ENCODE measurements around the gene ADGRG7. TPM values are rescaled to one million over a fixed set of nuclear protein-coding genes. Genes with fewer than 3 reads are reported as not detected.

Gene ADGRG7
- total RNA-seq, 1 donor from 2014 or later, result not detected

DNA sequence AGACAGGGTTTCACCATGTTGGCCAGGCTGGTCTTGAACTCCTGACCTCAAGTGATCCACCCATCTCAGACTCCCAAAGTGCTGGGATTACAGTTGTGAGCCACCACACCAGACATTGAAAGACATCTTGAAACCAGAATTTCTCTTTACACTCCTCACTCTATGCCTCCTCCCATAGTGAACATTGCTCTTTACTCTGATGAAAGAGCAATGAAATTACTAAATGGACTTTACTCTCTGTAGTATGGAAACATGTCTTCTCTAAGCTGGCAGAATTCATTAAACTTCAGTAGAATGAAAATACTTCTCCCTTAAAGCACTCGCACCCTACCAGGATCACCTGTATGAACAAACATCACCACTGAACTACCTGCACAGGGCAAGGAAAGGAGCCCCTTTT, 72.1 kb downstream of the ADGRG7 start:
- no peaks in the 10 kb centered on the region for H3K4me1 Mint-ChIP-seq
- H3K4me3 Mint-ChIP-seq, result no peak overlapping the region
- H3K9me3 Mint-ChIP-seq, result peaks cover 3% of the 10 kb centered on the region
- no peak overlapping the region for H3K27ac Mint-ChIP-seq
- H3K36me3 Mint-ChIP-seq (ENCODE audit: low read depth), result no peaks in the 10 kb centered on the region
- DNase-seq, result no peak
- intact Hi-C loops (cut with micrococcal nuclease), result no loop called here
- H3K27me3 Mint-ChIP-seq, result peaks cover 17% of the 10 kb centered on the region

DNA sequence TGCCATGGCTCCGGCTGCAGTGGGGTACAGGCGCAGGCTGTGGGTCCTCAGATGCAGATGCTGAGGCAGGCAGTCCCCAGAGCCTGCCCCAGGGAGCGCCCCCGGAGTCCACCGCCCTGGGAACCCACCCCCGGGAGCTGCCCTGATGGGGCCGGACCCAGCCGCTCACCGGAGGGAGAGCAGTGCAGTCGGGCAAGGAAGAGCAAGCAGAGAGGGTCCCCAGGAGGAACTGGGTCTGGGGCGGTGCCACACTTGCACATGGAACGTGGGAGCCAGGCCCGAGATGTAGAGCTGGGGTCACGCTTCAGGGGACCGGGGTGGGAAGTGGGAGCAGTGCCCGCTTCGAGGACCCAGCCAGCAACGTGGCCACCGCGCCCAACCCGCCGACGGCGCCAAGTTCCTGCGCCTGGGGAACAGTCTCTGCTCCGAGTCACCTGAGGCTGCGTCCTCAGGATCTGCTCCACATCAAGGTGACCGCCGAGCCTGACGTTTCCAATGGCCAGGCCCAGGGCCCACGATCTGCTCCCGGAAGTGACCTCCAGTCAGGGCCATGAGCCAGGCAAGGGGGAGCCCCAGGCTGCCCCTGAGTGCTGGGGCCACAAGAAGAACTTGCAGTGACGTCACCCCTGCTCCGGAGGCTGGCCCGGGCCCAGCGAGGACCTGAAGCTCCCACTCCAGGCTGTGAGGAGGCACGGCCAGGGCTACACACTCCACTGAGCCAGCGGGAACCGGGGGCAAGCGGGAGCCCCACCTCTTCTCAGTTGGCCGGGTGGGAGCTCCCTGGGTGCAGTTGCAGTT, 72.9 kb downstream of the ADGRG7 start:
- no peak overlapping the region for H3K27ac Mint-ChIP-seq
- peaks cover 15% of the 10 kb centered on the region for H3K27me3 Mint-ChIP-seq
- H3K36me3 Mint-ChIP-seq (ENCODE audit: low read depth), result no peaks in the 10 kb centered on the region
- no peak for DNase-seq
- peaks cover 3% of the 10 kb centered on the region for H3K9me3 Mint-ChIP-seq
- intact Hi-C loops (cut with micrococcal nuclease), result no loop called here
- H3K4me1 Mint-ChIP-seq, result no peaks in the 10 kb centered on the region
- no peak overlapping the region for H3K4me3 Mint-ChIP-seq

DNA sequence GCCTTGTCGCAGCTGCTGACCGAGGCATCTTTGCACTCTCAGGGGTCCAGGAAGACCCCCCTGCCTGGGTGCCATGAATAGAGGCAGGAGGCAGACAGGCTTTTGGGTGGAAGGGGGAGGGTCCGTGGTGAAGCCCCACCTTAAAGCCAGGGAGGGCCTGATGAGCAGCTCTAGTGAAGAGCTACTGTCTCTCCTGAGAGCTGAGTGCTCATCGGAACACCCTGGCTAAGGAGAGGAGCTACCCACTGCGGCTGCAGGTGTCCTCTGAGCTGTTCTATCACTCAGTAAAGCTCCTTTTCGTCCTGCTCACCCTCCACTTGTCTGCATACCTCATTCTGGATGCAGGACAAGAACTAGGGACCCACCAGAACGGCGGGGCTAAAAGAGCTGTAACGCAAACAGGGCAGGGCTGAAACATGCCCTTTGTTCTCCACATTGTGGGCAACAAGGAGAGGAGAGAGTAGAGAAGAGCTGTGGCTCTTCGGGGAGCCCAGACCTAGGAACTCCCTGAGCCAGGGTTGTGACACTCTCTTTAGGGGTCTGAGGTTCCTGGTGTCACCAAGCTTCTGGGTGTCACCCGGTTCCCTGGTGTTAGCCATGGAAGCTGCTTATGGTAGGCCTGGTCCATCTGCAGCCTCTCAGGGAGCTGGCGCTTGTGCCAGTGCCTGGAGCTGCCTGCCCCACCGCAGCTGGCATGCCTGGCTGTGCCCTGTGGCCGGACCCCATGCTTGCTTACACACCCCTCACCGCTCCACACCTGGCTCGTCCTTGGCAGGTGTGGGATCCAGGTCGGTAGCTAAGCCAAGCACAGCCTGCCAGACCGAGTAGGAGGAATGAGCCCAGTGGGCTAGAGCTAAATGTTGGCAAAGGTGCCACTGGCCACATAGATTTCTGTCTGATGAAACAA, 73.7 kb downstream of the ADGRG7 start:
- Mint-ChIP-seq H3K27me3 (peaks cover 12% of the 10 kb centered on the region), H3K4me3 (no peak overlapping the region), H3K9me3 (peaks cover 3% of the 10 kb centered on the region), H3K4me1 (no peaks in the 10 kb centered on the region), H3K27ac (no peak overlapping the region), H3K36me3 (ENCODE audit: low read depth) (no peaks in the 10 kb centered on the region)
- DNase-seq, result no peak
- intact Hi-C loops (cut with micrococcal nuclease), result no loop called here

DNA sequence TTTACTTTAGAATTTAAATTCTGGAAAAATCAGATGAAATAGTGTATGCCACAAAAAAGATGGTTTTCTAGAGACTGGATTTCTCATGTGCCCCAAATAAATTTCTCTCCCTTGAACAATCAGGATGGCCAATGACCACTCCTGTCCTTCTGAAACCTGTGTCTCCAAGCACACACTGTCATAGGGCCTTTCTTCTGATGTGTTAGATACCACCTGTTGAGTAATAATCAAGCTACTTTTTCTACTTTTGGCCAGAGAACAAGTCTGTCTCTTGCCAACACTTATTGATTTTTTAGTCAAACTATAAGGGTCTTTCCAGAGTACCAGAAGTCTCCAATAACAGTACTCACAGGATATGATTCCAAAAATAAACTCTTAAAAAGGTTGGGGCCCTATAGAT, 83.8 kb downstream of the ADGRG7 start:
- Mint-ChIP-seq H3K9me3 (peaks cover 7% of the 10 kb centered on the region), H3K4me1 (no peaks in the 10 kb centered on the region), H3K27me3 (peaks cover 48% of the 10 kb centered on the region), H3K4me3 (no peak overlapping the region), H3K36me3 (ENCODE audit: low read depth) (no peaks in the 10 kb centered on the region), H3K27ac (no peak overlapping the region)
- intact Hi-C loops (cut with micrococcal nuclease), result no loop called here
- no peak for DNase-seq

DNA sequence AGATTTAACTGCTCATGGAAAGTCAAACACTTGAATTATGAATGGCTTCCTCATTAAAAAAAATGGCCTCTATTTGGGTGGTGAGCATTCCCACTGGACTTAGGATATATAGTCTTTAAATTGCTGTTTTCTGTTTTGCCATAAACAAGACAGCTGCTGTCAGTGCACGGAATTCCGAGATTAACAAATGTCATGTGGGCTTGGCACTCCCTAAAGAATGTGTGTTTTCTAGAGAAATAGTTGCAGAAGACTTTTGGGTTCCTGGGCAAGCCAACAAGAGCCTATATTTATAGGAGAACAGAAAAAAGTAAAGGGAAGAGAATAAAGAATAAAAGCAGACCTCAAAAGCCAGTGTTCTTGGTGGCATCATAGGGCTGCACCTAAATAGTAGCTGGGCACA, 86.3 kb downstream of the ADGRG7 start:
- peaks cover 3% of the 10 kb centered on the region for H3K9me3 Mint-ChIP-seq
- no peak overlapping the region for H3K4me3 Mint-ChIP-seq
- peaks cover 56% of the 10 kb centered on the region for H3K27me3 Mint-ChIP-seq
- no peak overlapping the region for H3K27ac Mint-ChIP-seq
- H3K36me3 Mint-ChIP-seq (ENCODE audit: low read depth), result no peaks in the 10 kb centered on the region
- DNase-seq, result no peak
- intact Hi-C loops (cut with micrococcal nuclease), result no loop called here
- H3K4me1 Mint-ChIP-seq, result no peaks in the 10 kb centered on the region

DNA sequence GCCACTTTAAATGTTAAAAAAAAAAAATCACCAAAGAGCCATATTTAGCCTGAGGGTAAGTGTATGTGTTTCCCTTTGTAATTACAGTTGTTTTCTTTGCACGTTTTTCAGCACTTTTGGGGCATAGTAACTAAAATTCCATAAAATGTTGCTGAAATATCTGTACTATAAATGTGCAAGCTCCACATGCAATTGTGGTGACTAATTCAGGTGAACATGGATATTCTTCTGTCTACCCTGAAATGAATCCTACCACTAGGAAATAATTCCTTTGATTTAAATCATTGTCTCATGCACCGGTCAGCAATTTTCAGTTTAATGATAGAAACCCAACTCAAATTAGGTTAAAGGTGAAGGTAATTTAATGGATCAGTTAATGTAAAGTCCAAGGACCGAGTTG, 86.8 kb downstream of the ADGRG7 start:
- no peak for DNase-seq
- H3K4me3 Mint-ChIP-seq, result no peak overlapping the region
- peaks cover 3% of the 10 kb centered on the region for H3K9me3 Mint-ChIP-seq
- H3K27me3 Mint-ChIP-seq, result peaks cover 61% of the 10 kb centered on the region
- H3K27ac Mint-ChIP-seq, result no peak overlapping the region
- no peaks in the 10 kb centered on the region for H3K4me1 Mint-ChIP-seq
- H3K36me3 Mint-ChIP-seq (ENCODE audit: low read depth), result no peaks in the 10 kb centered on the region
- intact Hi-C loops (cut with micrococcal nuclease), result no loop called here

DNA sequence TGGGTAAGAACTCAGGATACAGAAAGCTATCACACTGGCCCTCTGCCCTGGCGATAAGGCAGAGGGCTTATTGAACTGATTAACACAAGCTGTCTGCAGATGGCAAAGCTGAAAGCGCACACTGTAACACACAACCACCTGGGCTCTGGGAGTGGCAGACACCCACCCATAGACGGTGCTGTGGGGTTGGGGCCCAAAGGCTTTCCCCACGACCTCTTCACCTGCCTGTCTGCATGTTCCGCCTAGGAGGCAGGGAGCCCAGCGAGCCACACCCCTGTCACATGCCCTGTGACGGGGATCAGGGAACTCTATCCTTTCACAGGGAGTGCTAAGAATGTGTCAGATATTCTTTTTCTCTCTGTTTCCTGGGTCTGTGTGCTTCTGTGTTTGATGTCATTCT, 87.8 kb downstream of the ADGRG7 start:
- Mint-ChIP-seq H3K36me3 (ENCODE audit: low read depth) (no peaks in the 10 kb centered on the region), H3K4me1 (no peaks in the 10 kb centered on the region), H3K4me3 (no peak overlapping the region), H3K9me3 (no peaks in the 10 kb centered on the region), H3K27me3 (peaks cover 60% of the 10 kb centered on the region), H3K27ac (no peak overlapping the region)
- intact Hi-C loops (cut with micrococcal nuclease), result no loop called here
- DNase-seq, result no peak

DNA sequence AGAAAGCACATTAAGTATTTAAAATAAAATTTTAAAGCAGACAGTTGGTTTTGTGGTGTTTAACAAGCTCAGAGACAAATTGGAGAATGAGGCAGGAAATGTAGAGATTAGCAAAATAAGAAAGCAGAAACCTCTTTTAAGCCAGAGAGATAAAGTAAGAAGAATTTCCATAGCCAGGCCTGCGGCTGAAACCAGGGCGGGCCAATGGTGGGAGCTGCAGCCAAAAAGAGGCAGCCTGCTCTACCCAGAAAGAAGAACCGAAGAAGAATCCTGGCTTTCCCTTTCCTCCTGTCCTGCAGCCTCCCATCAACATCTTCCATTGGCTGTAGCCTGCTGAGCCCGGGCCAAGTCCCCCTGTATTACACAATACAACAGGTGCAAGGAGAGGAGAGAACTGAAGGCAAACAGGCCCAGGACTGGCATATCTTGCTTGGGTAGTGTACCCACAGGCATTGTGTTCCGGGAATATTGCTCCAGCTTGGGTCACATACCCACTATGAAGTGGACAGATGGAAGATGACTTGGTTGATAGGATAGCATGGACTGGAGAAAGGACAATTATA, 88.4 kb downstream of the ADGRG7 start:
- Mint-ChIP-seq H3K9me3 (no peaks in the 10 kb centered on the region), H3K36me3 (ENCODE audit: low read depth) (no peaks in the 10 kb centered on the region), H3K27ac (no peak overlapping the region), H3K4me3 (no peak overlapping the region), H3K27me3 (peaks cover 59% of the 10 kb centered on the region), H3K4me1 (peaks cover 2% of the 10 kb centered on the region)
- DNase-seq, result no peak
- intact Hi-C loops (cut with micrococcal nuclease), result no loop called here

DNA sequence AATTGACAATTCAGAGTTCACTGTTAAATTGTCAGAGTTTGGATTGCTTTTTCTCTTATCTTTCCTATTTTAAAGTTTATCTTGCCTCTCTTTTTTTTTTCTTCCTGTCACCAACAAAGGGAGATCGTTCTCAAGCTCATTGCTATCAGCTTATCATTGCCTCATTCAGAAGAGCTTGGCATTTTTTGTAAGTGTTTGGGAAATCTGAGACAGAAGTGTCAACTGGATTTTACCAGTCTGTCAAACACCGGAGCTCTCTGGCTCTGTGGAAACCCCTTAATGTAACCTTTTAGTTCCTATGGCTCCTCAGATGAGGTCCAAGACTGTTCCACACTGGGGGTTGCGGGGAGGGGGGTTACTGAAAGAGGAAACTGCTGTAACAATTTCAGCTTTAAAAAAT, 89.3 kb downstream of the ADGRG7 start:
- peaks cover 58% of the 10 kb centered on the region for H3K27me3 Mint-ChIP-seq
- H3K36me3 Mint-ChIP-seq (ENCODE audit: low read depth), result no peaks in the 10 kb centered on the region
- H3K4me3 Mint-ChIP-seq, result no peak overlapping the region
- intact Hi-C loops (cut with micrococcal nuclease), result no loop called here
- DNase-seq, result no peak
- peaks cover 2% of the 10 kb centered on the region for H3K4me1 Mint-ChIP-seq
- H3K27ac Mint-ChIP-seq, result no peak overlapping the region
- H3K9me3 Mint-ChIP-seq, result no peaks in the 10 kb centered on the region

DNA sequence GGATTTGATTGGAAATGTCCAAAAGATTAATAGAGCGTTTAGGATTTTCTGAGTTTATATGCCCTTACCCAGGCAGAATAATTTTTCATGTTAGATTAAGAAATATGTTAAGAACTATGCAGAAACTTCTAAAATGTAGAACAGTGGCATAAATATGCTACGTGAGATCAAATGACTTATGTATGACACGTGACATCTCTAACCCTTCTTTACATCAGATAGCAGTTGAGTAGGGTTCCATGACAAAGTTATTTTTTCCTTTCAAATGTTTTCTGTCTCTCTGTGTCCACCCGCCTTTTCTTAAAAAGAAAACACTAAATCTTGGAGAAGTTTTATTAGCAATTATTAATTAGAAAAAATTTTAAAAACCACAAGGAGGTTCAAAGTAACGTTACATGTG, 91.3 kb downstream of the ADGRG7 start:
- Mint-ChIP-seq H3K4me3 (no peak overlapping the region), H3K36me3 (ENCODE audit: low read depth) (no peaks in the 10 kb centered on the region), H3K9me3 (no peaks in the 10 kb centered on the region), H3K4me1 (peaks cover 2% of the 10 kb centered on the region), H3K27ac (no peak overlapping the region), H3K27me3 (peaks cover 47% of the 10 kb centered on the region)
- no peak for DNase-seq
- intact Hi-C loops (cut with micrococcal nuclease), result no loop called here

DNA sequence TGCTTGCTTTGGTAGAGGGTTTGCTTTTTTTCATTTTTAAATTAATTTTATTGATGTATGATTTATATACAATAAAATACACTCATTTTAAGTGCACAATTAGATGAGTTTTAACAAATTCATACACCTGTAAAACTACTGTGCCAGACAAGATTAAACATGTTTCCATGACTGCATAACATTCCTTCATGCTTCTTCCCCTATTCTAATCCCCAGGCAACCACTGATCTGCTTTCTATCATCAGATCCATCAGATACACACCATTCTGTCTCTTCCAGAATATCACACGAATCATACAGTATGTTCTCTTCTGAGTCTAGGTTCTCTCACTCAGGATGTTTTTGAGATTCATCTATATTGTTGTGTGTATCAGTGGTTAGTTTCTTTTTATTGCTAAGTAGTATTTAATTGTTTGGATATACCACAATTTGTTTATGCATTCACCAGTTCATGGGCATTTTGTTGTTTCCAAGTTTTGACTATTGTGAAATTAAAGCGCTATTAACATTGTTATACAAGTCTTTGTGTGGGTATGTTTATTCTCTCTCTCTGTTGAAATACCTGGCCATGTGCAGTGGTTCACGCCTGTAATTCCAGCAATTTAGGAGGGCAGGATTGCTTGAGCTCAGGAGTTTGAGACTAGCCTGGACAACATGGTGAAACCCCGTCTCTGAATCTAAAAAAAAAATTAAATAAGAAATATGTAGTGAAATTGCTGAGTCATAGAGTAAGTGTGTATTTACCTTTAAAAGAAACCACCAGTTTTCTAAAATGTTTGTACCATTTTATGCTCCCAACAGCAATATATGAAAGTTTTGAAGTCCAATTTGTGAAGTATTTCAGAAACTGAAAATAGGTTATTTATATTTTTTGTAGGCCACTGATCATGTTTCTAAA, 92.9 kb downstream of the ADGRG7 start:
- no peak overlapping the region for H3K4me3 Mint-ChIP-seq
- intact Hi-C loops (cut with micrococcal nuclease), result no loop called here
- no peaks in the 10 kb centered on the region for H3K9me3 Mint-ChIP-seq

DNA sequence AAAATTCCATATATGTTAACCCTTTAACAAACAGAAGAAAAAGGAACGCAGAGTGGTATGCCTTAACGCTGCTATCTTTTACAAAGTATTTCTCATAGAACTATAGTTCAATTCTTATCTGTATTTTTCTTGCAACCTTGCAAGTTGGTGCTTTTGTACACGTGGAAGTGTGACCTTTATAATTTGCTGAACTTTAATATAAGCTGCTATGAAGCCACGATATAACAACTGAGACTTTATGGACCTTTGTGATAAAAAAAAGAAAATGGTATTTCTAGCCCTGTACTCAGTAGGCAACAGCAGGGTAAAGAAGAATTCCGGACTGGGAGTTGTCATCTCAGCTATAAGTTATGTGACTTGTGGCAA, 93.6 kb downstream of the ADGRG7 start:
- peaks cover 2% of the 10 kb centered on the region for H3K4me1 Mint-ChIP-seq
- intact Hi-C loops (cut with micrococcal nuclease), result no loop called here
- H3K36me3 Mint-ChIP-seq (ENCODE audit: low read depth), result no peaks in the 10 kb centered on the region
- peaks cover 32% of the 10 kb centered on the region for H3K27me3 Mint-ChIP-seq
- no peak overlapping the region for H3K27ac Mint-ChIP-seq
- no peaks in the 10 kb centered on the region for H3K9me3 Mint-ChIP-seq
- H3K4me3 Mint-ChIP-seq, result no peak overlapping the region
- no peak for DNase-seq

More for the DNA sequence above, 92.9 kb downstream of the ADGRG7 start:
- Mint-ChIP-seq H3K4me1 (peaks cover 2% of the 10 kb centered on the region), H3K27ac (no peak overlapping the region), H3K36me3 (ENCODE audit: low read depth) (no peaks in the 10 kb centered on the region), H3K27me3 (peaks cover 36% of the 10 kb centered on the region)
- DNase-seq, result no peak

DNA sequence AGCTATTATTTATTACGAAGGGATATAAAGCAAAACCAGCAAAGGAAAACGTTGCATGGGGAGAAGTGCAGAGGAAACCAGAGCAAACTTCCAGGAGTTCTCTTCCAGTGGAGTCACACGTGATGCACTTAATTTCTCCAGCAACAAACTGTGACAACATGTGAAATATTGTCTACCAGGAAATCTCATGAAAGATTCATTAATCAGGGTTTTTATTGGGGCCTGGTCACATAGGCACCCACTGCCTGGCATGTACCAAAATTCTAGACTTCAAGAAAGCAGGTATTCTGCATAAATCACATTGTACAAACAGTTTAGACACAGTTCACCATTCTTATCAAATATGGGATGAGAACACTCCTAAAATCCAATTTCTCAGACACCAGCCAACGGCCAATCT, 94.5 kb downstream of the ADGRG7 start:
- no peak for DNase-seq
- H3K27me3 Mint-ChIP-seq, result peaks cover 23% of the 10 kb centered on the region
- intact Hi-C loops (cut with micrococcal nuclease), result no loop called here

More for the DNA sequence above, 94.5 kb downstream of the ADGRG7 start:
- Mint-ChIP-seq H3K4me1 (peaks cover 7% of the 10 kb centered on the region), H3K4me3 (no peak overlapping the region), H3K27ac (no peak overlapping the region), H3K9me3 (peaks cover 3% of the 10 kb centered on the region), H3K36me3 (ENCODE audit: low read depth) (no peaks in the 10 kb centered on the region)
